Measurements from ENCODE around the gene WDR44. TPM values are rescaled to one million over a fixed set of nuclear protein-coding genes. Genes with fewer than 3 reads are reported as not detected.

Gene WDR44, protein sequence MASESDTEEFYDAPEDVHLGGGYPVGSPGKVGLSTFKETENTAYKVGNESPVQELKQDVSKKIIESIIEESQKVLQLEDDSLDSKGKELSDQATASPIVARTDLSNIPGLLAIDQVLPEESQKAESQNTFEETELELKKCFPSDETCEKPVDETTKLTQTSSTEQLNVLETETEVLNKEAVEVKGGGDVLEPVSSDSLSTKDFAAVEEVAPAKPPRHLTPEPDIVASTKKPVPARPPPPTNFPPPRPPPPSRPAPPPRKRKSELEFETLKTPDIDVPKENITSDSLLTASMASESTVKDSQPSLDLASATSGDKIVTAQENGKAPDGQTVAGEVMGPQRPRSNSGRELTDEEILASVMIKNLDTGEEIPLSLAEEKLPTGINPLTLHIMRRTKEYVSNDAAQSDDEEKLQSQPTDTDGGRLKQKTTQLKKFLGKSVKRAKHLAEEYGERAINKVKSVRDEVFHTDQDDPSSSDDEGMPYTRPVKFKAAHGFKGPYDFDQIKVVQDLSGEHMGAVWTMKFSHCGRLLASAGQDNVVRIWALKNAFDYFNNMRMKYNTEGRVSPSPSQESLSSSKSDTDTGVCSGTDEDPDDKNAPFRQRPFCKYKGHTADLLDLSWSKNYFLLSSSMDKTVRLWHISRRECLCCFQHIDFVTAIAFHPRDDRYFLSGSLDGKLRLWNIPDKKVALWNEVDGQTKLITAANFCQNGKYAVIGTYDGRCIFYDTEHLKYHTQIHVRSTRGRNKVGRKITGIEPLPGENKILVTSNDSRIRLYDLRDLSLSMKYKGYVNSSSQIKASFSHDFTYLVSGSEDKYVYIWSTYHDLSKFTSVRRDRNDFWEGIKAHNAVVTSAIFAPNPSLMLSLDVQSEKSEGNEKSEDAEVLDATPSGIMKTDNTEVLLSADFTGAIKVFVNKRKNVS
- 13.4 to 18.0 TPM (median 16.6 TPM) in 5 replicates for total RNA-seq (2022; extraction: Qiagen RNA extraction)

DNA sequence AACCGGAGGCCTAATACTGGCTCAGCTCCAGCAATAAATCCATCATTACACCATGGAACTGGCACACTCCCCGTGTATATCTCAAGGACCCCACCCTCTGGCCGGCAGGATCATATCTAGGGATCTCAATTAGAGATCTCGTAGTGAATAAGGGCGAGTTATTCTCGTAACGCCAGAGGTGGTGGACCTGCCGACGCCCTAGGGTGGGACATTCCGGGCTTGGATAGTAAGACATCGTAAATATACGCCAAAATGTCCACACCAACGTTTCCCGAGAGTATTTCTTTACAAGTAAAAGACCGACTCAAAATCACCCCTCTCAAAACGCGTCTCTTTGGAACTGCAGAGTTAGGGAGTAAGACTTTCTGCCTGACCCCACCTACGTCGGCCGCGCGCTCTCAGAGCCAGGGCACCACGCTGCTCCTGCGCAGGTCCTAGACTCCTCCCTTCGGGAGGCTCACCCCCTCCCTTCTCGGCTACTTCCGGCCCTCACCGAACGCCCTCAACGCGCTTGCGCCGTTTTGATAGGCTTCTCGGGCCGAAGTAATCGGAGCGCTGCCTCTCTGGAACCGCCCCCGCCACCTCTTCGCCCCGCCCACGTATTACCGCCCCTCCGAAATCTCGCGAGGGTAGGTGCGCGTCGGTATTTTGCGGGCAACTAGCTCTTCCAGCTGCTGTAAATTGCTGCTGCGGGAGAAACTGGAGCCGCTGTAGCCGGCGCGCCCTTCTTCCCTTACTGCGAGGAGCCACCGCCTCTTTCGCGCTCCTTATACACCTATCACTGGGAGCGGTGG lies at the start of gene WDR44:
WDR44 (plus strand) TSS at position 643 of the 794 bp plus-strand sequence. CDS start 398 bp downstream, outside the sequence.

GRCh38 chrX:118495061-118495921 lies 149.4 kb downstream of the WDR44 start, which contains the start of gene DOCK11:
Gene DOCK11 (plus strand): TSS chrX:118495815. CDS start chrX:118495972, 157 bp downstream.

Other genes with a start within 250 kb of the WDR44 start
- 0.28 to 0.47 TPM (median 0.31 TPM) in 5 replicates for gene KLHL13, start 229.3 kb upstream of the WDR44 start, total RNA-seq (2022; extraction: Qiagen RNA extraction)
- 5.9 to 9.7 TPM (median 8.0 TPM) in 5 replicates for gene DOCK11, start 149.7 kb downstream of the WDR44 start, total RNA-seq (2022; extraction: Qiagen RNA extraction)

Data from A549 treated with dexamethasone at 1 μM for 4 hours (cell line).